NT2/D1 (cell line): ENCODE measurements around the gene OTUD3.
"Not testable (repeated sequence)": the region's sequence is repeated elsewhere in the genome, so short reads cannot be mapped to it uniquely, and the experiment has no call there.

Experiments
- DNase-seq: peaks from one replicate; pipeline ENCODE4 v3.0.0-alpha.2; 2011; ENCODE audit warnings: low read depth, low spot score
- H3K27me3 ChIP-seq: 2 replicates; pipeline ENCODE4 v1.6.0; 2011; ENCODE audit warnings: mild to moderate bottlenecking; ENCODE audit not compliant: insufficient read length, insufficient read depth
- H3K36me3 ChIP-seq: 2 replicates; pipeline ENCODE4 v1.6.1; 2011; ENCODE audit warnings: mild to moderate bottlenecking, low read length, mixed read lengths; ENCODE audit not compliant: insufficient read depth, insufficient read length
- H3K4me1 ChIP-seq: 2 replicates; pipeline ENCODE4 v1.5.1; 2011; ENCODE audit not compliant: insufficient read depth, insufficient read length
- H3K4me3 ChIP-seq: 2 replicates; pipeline ENCODE4 v1.5.1; 2011; ENCODE audit warnings: low read depth; ENCODE audit not compliant: insufficient read length
- H3K9ac ChIP-seq: 2 replicates; pipeline ENCODE4 v1.6.0; 2011; ENCODE audit warnings: low read depth; ENCODE audit not compliant: insufficient read length
- H3K9me3 ChIP-seq: 2 replicates; pipeline ENCODE4 v1.5.1; 2011; ENCODE audit warnings: mild to moderate bottlenecking, low read length; ENCODE audit not compliant: insufficient read depth
- SUZ12 ChIP-seq: IDR thresholded peaks from 2 replicates; pipeline ENCODE4 v1.6.1; 2011; ENCODE audit not compliant: insufficient read length, insufficient read depth; ENCODE audit errors: extremely low read depth
- YY1 ChIP-seq: IDR thresholded peaks from 2 replicates; pipeline ENCODE4 v1.6.1; 2011; ENCODE audit not compliant: insufficient read length, insufficient read depth
- ZNF274 ChIP-seq: IDR thresholded peaks from 2 replicates; pipeline ENCODE4 v1.6.1; 2011; ENCODE audit warnings: mild to moderate bottlenecking, low read depth, low read length

Gene OTUD3

DNA sequence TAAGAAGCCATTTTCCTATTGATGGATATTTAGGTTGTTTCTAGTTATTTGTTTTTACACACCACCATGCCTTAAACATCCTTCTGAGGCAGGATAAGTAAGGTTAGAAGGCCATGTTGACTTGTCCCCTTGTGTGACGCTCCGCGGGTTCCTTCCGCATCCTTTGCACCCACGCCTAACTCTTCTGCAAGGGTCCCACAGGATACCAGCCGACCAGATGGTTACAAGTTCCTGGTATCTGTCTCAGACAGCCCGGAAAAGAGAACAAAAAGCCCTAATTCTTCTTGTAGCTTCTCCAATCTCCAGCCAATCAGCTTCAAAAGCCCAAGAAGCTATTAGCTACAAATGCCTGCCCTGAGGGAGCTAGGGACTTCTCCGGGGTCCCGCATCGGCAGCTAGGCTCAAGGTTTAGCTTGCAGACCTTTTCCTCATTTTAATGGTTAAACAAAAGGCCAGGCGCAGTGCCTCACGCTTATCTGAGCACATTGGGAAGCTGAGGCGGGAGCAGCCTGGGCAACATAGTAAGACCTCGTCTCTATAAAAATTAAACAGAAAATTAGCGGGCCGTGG lies 4.9 kb upstream of the OTUD3 start:
- Histone ChIP-seq H3K9me3 (no peaks in the 10 kb centered on the region), H3K4me1 (no peaks in the 10 kb centered on the region), H3K27me3 (no peaks in the 10 kb centered on the region), H3K36me3 (no peaks in the 10 kb centered on the region), H3K4me3 (no peak overlapping the region), H3K9ac (no peak overlapping the region)
- no peak for TF ChIP-seq YY1
- no peak for TF ChIP-seq ZNF274
- TF ChIP-seq SUZ12: no peak
- DNase-seq: no peak

DNA sequence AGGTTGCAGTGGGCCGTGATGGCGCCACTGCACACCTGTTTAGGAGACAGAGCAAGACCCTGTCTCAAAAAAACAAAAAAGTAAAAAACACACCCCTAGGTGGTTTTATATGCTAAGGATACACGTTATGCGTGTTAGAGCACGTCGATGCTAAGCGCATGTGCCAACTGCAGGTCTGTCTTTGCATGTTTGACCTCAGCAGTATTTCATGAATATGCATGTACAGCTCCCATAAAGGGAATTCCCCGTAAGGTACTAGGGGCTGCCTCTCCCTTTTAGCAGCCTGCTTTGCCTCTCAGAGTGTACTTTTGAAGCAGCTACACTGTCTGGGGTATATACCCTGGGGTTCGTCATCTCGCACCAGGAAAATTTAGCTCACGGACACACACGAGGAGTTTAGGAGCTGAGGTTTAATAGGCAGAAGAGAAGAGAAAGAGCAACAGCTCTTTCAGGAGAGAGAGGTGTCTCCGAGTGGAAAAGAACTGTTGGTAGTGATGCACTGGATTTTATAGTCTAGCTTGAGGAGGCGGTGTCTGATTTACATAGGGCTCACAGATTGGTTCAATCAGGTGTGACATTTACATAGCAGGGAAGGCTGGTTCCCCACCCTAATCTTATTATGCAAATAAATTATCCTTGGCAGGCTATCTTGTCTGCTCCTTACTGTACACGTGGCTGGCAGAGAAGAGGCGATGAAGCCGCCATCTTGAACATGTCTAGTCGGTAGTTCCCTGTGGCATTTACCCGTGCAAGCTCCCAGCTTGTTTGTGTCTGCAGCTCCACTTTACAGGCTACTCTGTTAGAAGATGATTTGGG lies 4.2 kb upstream of the OTUD3 start:
- no peaks in the 10 kb centered on the region for H3K36me3 ChIP-seq
- no peaks in the 10 kb centered on the region for H3K27me3 ChIP-seq
- no peak overlapping the region for H3K9ac ChIP-seq
- no peaks in the 10 kb centered on the region for H3K9me3 ChIP-seq
- no peak for DNase-seq
- H3K4me3 ChIP-seq: no peak overlapping the region
- H3K4me1 ChIP-seq: no peaks in the 10 kb centered on the region
- TF ChIP-seq SUZ12 (no peak), YY1 (no peak), ZNF274 (no peak)

DNA sequence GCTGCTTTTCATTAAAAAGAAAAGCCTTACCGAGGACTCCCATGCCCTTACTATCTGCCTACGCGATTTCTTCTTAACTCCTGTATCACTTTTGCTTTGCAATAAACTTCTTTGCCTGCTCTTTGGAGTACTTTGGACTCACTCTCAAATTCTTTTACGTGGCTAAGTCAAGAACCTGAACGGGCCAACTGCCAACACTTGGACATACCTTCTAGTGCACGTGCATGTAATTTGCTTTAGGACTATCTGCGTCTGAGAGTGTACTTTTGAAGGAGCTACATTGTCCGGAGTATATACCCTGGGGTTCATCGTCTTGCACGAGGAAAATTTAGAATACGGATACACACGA lies 3.6 kb upstream of the OTUD3 start:
- no peak overlapping the region for H3K4me3 ChIP-seq
- H3K36me3 ChIP-seq: no peaks in the 10 kb centered on the region
- TF ChIP-seq YY1: no peak
- no peak for TF ChIP-seq SUZ12
- TF ChIP-seq ZNF274: no peak
- no peaks in the 10 kb centered on the region for H3K4me1 ChIP-seq
- no peaks in the 10 kb centered on the region for H3K27me3 ChIP-seq
- DNase-seq: no peak
- no peaks in the 10 kb centered on the region for H3K9me3 ChIP-seq
- H3K9ac ChIP-seq: no peak overlapping the region

DNA sequence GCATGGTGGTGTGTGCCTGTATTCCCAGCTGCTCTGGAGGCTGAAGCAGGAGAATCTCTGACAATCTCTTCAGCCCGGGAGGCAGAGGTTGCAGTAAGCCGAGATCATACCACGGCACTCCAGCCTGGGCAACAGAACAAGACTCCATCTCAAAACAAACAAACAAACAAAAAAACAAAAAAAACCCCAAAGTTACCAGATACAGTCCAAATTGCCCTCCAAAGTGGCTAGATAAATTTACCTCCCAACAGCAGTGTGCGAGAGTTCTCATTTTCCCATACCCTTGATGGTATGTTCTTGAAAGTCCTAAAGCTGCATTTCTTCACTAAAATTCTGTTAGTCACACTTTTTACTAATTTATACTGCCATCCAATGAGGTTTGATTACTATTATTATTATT lies 3.0 kb upstream of the OTUD3 start:
- Histone ChIP-seq H3K9ac (no peak overlapping the region), H3K27me3 (no peaks in the 10 kb centered on the region), H3K36me3 (no peaks in the 10 kb centered on the region), H3K4me3 (no peak overlapping the region), H3K4me1 (peaks cover 6% of the 10 kb centered on the region), H3K9me3 (no peaks in the 10 kb centered on the region)
- no peak for DNase-seq
- no peak for TF ChIP-seq SUZ12
- TF ChIP-seq ZNF274: no peak
- no peak for TF ChIP-seq YY1

DNA sequence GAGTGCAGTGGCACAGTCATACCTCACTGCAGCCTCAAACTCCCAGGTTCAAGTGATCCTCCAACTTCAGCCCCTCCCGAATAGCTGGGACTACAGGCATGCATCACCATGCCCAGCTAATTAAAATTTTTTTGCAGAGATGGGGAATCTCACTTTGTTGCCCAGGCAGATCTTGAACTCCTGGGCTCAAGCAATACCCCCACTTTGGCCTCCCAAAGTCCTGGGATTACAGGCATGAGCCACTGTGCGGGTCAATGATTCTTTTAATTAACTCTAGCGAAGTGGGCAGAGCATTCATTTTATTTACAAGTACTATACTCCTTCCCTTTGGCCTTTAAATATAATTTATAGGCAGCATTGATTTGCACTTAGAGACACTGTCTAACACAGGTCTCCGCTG lies 2.5 kb upstream of the OTUD3 start:
- no peak for DNase-seq
- no peaks in the 10 kb centered on the region for H3K9me3 ChIP-seq
- H3K4me3 ChIP-seq: no peak overlapping the region
- peaks cover 6% of the 10 kb centered on the region for H3K4me1 ChIP-seq
- H3K36me3 ChIP-seq: peaks cover 1% of the 10 kb centered on the region
- TF ChIP-seq ZNF274 (no peak), SUZ12 (no peak), YY1 (no peak)
- no peak overlapping the region for H3K9ac ChIP-seq
- no peaks in the 10 kb centered on the region for H3K27me3 ChIP-seq

DNA sequence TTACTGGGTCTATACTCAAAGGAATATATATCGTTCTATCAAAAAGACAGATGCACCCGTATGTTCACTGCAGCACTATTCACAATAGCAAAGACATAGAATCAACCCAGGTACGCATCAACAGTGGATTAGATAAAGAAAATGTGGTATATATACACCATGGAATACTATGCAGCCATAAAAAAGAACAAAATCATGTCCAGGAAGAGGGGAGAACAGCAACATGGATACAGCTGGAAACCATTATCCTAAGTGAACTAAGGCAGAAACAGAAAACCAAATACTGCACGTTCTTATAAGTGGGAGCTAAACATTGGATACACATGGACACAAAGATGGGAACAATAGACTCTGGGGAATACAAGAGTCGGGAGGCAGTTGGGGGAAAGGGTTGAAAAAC lies 1.4 kb upstream of the OTUD3 start:
- not testable (repeated sequence) for H3K27me3 ChIP-seq, H3K4me1 ChIP-seq, DNase-seq, H3K36me3 ChIP-seq, H3K9me3 ChIP-seq, H3K9ac ChIP-seq, H3K4me3 ChIP-seq

DNA sequence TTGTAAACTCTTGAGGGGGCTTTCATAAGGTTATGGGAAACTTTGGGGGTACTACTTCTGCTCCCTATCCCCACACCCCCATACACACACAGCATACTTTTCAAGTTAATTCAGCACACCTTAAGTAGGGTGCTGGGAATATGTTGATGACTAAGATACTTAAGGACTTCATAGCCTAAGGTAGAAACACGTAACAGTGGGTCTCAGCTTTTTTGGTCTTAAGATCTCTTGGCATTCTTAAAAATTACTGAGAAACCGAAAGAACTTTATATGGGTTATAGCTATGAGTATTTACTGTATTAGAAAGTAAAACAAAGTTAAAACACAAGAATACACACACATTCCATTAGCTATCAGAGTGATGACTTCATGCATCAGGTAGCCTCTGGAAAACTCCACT lies 2.1 kb downstream of the OTUD3 start:
- no peaks in the 10 kb centered on the region for H3K27me3 ChIP-seq
- no peak for TF ChIP-seq SUZ12
- no peak for TF ChIP-seq ZNF274
- TF ChIP-seq YY1: no peak
- no peak overlapping the region for H3K4me3 ChIP-seq
- peaks cover 14% of the 10 kb centered on the region for H3K36me3 ChIP-seq
- no peak overlapping the region for H3K9ac ChIP-seq
- peaks cover 6% of the 10 kb centered on the region for H3K4me1 ChIP-seq
- DNase-seq: no peak
- no peaks in the 10 kb centered on the region for H3K9me3 ChIP-seq

DNA sequence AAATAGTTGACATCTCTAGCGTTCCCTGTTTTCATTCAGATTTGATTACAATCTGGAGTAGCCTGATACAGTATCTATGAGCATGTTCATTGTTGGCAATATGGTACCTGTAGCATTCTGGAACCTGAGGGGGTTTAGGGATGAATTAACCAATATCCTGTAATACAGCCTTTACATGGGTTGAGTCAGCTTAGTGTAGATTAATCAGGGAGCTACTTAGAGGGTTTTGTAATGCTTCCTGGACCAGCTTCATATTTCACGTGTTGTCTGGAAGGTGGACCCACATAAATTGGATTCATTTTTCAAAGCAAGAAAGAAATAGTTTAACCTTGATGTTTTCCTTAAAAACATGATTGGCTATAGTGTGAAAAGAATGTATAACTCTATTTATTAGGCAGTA lies 3.6 kb downstream of the OTUD3 start:
- H3K9ac ChIP-seq: no peak overlapping the region
- H3K4me1 ChIP-seq: peaks cover 6% of the 10 kb centered on the region
- TF ChIP-seq SUZ12 (no peak), YY1 (no peak), ZNF274 (no peak)
- H3K36me3 ChIP-seq: peaks cover 25% of the 10 kb centered on the region
- no peaks in the 10 kb centered on the region for H3K27me3 ChIP-seq
- DNase-seq: no peak
- H3K9me3 ChIP-seq: no peaks in the 10 kb centered on the region
- H3K4me3 ChIP-seq: no peak overlapping the region
